Esophagus muscularis mucosa (tissue), 4 donors: ENCODE data around the gene IFNE. TPM values are rescaled to one million over a fixed set of nuclear protein-coding genes. Genes with fewer than 3 reads are reported as not detected.

ENCODE experiments used
- DNase-seq: peaks from one replicate; pipeline ENCODE4 v3.0.0-alpha.2; 2017; ENCODE audit errors: extremely low spot score
- H3K27ac ChIP-seq, 4 donors: fragments of 200-600 bp; sonication (generic); replicated peaks in 1 of 4; 1 replicate in 3 of 4; 2 replicates in 1 of 4; pipeline ENCODE4 v1.5.1; 2016 to 2019; ENCODE audit warnings: mild to moderate bottlenecking in 1 of 4
- H3K27me3 ChIP-seq, 4 donors: fragments of 200-600 bp; sonication (generic); one replicate each; pipeline versions ENCODE4 v1.5.1 to v1.6.0; 2016 to 2019
- H3K36me3 ChIP-seq, 4 donors: fragments of 200-600 bp; sonication (generic); one replicate each; pipeline ENCODE4 v1.5.1; 2016 to 2019
- H3K4me1 ChIP-seq, 4 donors: fragments of 200-600 bp; sonication (generic); one replicate each; pipeline ENCODE4 v1.5.1; 2016 to 2019
- H3K4me3 ChIP-seq, 4 donors: fragments of 200-600 bp; sonication (generic); 1 replicate in 2 of 4; 2 replicates in 2 of 4; pipeline ENCODE4 v1.5.1; 2016 to 2019; ENCODE audit warnings: mild to moderate bottlenecking in 4 of 4, moderate library complexity in 1 of 4
- H3K9me3 ChIP-seq, 4 donors: fragments of 200-600 bp; sonication (generic); 1 replicate in 3 of 4; 2 replicates in 1 of 4; pipeline ENCODE4 v1.5.1; 2016 to 2019
- EP300 ChIP-seq: sonication (generic); formaldehyde crosslinking; IDR thresholded peaks from one replicate; pipeline ENCODE4 v1.6.1; 2017; ENCODE audit warnings: antibody characterized with exemption
- POLR2A ChIP-seq: fragments of 450-650 bp; IDR thresholded peaks from one replicate; pipeline ENCODE4 v1.6.1; 2017; ENCODE audit warnings: antibody characterized with exemption, moderate library complexity, mild to moderate bottlenecking, low read depth
- POLR2AphosphoS5 ChIP-seq, 2 donors: sonication (generic); formaldehyde crosslinking; IDR thresholded peaks; one replicate each; pipeline ENCODE4 v1.6.1; 2017; ENCODE audit warnings: antibody characterized with exemption in 2 of 2
- WGBS: methylation state at CpG from one replicate; pipeline ENCODE4 v1.1.5; 2018; 5-methylcytosine and 5-hydroxymethylcytosine counted together
- intact Hi-C: fragments of 100-400 bp; cut with DNase I; formaldehyde crosslinking; loops from one replicate; pipeline ENCODE4 v1.15.1; 2023
- total RNA-seq, 4 donors: library from RNA; depleted of rRNA; stranded (reverse); fragments of >200 nt; gene quantifications; one replicate each; pipeline versions ENCODE4 v1.1.0 to v1.2.1, GENCODE V29; 2016
- TF ChIP-seq, protein P1 (sequence below), 3 experiments: fragments of 200-600 bp in 2 of 3; fragments of 450-650 bp in 1 of 3; sonication (generic) in 2 of 3; IDR thresholded peaks; one replicate each; pipeline ENCODE4 v1.5.1; 2017 to 2019; ENCODE audit warnings: antibody characterized with exemption in 3 of 3, mild to moderate bottlenecking in 2 of 3, moderate library complexity in 1 of 3

The IFNE gene, protein sequence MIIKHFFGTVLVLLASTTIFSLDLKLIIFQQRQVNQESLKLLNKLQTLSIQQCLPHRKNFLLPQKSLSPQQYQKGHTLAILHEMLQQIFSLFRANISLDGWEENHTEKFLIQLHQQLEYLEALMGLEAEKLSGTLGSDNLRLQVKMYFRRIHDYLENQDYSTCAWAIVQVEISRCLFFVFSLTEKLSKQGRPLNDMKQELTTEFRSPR
- total RNA-seq, result not detected

DNA sequence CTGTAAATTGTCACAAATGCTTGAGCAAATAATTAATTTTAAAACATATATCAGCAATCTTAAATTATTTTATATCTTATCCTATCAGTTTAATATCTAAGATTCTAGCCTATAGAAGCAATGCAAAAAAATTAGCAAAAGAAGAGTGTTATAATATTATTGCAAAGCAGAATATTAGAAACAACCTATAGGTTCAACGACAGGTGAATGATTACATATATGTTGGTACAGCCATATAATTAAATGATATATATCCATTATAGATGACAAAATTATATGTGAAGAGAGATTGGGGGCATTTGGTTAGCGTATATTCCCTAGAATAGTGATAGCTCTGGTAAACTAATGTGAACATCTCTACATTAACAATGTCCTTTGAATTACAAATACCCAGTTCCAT is at the start of gene IFNE:
IFNE (minus strand) TSS at position 101 of the 400 bp plus-strand sequence. CDS start 619 bp downstream, outside the sequence.
- Histone ChIP-seq H3K27ac (no peak within 1 kb of the TSS), H3K4me3 (no peak within 1 kb of the TSS), H3K36me3 (no peaks in the 10 kb centered on the region), H3K4me1 (no peaks in the 10 kb centered on the region), H3K27me3 (no peaks in the 10 kb centered on the region), H3K9me3 (no peaks in the 10 kb centered on the region)
- intact Hi-C loops, result no loop called here
- TF ChIP-seq POLR2AphosphoS5 (IDR thresholded peaks at IDR 0.05) (no peak), EP300 (no peak), POLR2A (no peak)
- TF ChIP-seq, protein P1, sequence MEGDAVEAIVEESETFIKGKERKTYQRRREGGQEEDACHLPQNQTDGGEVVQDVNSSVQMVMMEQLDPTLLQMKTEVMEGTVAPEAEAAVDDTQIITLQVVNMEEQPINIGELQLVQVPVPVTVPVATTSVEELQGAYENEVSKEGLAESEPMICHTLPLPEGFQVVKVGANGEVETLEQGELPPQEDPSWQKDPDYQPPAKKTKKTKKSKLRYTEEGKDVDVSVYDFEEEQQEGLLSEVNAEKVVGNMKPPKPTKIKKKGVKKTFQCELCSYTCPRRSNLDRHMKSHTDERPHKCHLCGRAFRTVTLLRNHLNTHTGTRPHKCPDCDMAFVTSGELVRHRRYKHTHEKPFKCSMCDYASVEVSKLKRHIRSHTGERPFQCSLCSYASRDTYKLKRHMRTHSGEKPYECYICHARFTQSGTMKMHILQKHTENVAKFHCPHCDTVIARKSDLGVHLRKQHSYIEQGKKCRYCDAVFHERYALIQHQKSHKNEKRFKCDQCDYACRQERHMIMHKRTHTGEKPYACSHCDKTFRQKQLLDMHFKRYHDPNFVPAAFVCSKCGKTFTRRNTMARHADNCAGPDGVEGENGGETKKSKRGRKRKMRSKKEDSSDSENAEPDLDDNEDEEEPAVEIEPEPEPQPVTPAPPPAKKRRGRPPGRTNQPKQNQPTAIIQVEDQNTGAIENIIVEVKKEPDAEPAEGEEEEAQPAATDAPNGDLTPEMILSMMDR (IDR thresholded peaks at IDR 0.05), result no peak
- WGBS, result 85% methylated on average over 2 of the region's 2 CpGs
- no peak for DNase-seq

DNA sequence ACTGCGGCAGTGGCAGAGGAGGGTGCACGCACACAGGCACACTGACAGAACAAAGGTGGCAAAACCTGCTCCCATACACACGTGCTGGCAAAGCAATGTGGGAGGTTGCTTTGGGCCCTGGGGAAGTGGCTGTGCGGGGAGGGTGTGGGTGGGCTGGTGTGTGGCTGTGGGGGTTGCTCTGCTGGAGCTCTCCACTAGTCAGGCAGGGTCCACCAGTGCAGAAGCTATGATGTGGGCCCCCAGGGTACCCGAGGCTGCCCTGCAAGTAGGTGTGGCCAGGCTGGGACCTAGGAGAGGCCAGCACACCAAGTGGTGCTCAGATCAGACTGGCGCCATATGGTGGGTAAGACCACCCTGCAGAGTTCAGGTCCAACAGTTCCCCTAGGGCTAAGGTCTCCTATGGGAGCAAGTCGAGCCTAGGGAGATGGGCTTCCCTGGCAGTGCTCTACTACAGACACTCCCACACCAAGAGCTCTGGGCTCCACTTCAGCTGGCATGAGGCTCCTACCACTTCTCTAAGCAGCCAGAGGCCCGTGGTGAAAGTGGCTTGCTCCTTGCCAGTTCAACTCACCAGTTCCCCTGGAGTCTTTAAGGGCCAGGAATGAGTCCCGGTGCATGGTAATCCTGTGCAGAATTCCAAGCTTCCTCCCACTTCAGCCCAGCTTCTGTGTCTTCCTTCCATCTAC is 46.2 kb upstream of the IFNE start:
- intact Hi-C loops, result no loop called here
- 78% methylated on average over 6 of the region's 9 CpGs for WGBS
- TF ChIP-seq POLR2AphosphoS5 (IDR thresholded peaks at IDR 0.05) (no peak), EP300 (no peak), POLR2A (no peak)
- TF ChIP-seq, protein P1 (IDR thresholded peaks at IDR 0.05), result no peak
- Histone ChIP-seq H3K27me3 (peaks cover 0 to 14% (median 0%) of the 10 kb centered on the region in 4 donors), H3K9me3 (peaks cover 0 to 6% (median 0%) of the 10 kb centered on the region in 4 donors), H3K36me3 (no peaks in the 10 kb centered on the region), H3K4me1 (no peaks in the 10 kb centered on the region), H3K27ac (no peak overlapping the region), H3K4me3 (no peak overlapping the region)
- no peak for DNase-seq

DNA sequence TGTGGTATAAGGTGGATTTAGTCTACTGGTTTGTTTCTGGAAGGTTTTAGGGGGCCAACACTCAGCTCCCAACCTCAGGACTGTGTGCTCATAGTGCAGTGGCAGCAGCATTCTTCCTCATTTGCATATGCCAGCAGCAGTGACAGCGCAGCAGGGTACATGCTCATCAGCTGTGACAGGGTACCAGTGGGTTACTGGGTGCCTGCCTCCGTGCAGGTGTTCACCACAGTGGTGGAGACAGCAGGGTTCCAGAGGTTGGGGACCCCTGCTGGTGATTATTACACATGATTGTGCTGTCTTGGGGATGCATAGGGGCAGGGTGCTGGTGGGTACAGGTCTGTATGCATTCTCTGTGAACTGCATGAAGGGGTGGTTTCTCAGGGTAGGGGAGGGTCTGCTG is 45.5 kb upstream of the IFNE start:
- DNase-seq, result no peak
- 100% methylated on average over 1 of the region's 2 CpGs for WGBS
- no peak overlapping the region for H3K27ac ChIP-seq
- no peaks in the 10 kb centered on the region for H3K36me3 ChIP-seq
- intact Hi-C loops, result no loop called here
- H3K9me3 ChIP-seq, result peaks cover 0 to 6% (median 0%) of the 10 kb centered on the region in 4 donors
- peaks cover 0 to 14% (median 0%) of the 10 kb centered on the region in 4 donors for H3K27me3 ChIP-seq
- TF ChIP-seq POLR2AphosphoS5 (IDR thresholded peaks at IDR 0.05) (no peak), POLR2A (no peak), EP300 (no peak)
- TF ChIP-seq, protein P1 (IDR thresholded peaks at IDR 0.05), result no peak
- no peaks in the 10 kb centered on the region for H3K4me1 ChIP-seq
- no peak overlapping the region for H3K4me3 ChIP-seq

DNA sequence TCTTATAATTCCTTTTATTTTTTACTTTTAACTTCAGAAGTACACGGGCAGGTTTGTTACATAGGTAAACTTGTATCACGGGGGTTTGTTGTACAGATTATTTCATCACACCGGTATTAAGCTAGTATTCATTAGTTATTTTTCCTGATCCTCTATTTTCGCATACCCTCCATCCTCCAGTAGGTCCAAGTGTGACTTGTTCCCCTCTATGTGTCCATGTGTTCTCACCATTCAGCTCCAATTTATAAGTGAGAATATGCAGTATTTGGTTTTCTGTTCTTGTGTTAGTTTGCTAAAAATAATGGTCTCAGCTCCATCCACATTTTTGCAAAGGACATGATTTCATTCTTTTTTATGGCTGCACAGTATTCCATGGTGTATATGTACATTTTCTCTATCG is 43.1 kb upstream of the IFNE start:
- no peak overlapping the region for H3K27ac ChIP-seq
- DNase-seq, result no peak
- peaks cover 0 to 6% (median 0%) of the 10 kb centered on the region in 4 donors for H3K9me3 ChIP-seq
- TF ChIP-seq POLR2A (no peak), POLR2AphosphoS5 (IDR thresholded peaks at IDR 0.05) (no peak), EP300 (no peak)
- TF ChIP-seq, protein P1 (IDR thresholded peaks at IDR 0.05), result no peak
- H3K4me1 ChIP-seq, result no peaks in the 10 kb centered on the region
- peaks cover 0 to 14% (median 0%) of the 10 kb centered on the region in 4 donors for H3K27me3 ChIP-seq
- no peak overlapping the region for H3K4me3 ChIP-seq
- WGBS, result 92% methylated on average over 5 of the region's 5 CpGs
- intact Hi-C loops, result no loop called here
- H3K36me3 ChIP-seq, result no peaks in the 10 kb centered on the region
